ENCODE measurements around the gene MPST. TPM values are rescaled to one million over a fixed set of nuclear protein-coding genes. Genes with fewer than 3 reads are reported as not detected.

MPST gene
- total RNA-seq, 1 donor from 2014 or later = 19.5 TPM

- intact Hi-C loops (cut with micrococcal nuclease) = loop anchor here (1.0 kb wide), 3 partner anchors 262 to 498 kb away; no protein-coding TSS in a partner anchor
Observed at GRCh38 chr22:37043828-37044538, 24.4 kb downstream of the MPST start.

GRCh38 chr22:37044634-37045625, 25.4 kb downstream of the MPST start:
- intact Hi-C loops (cut with micrococcal nuclease) = loop anchor here (1.0 kb wide), 3 partner anchors 263 to 499 kb away; no protein-coding TSS in a partner anchor

GRCh38 chr22:37045958-37046357, 26.4 kb downstream of the MPST start:
- intact Hi-C loops (cut with micrococcal nuclease) = loop anchor here (1.0 kb wide), 1 partner anchor 152 kb away; no protein-coding TSS in a partner anchor

- intact Hi-C loops (cut with micrococcal nuclease) = loop anchor here (1.0 kb wide), 1 partner anchor 152 kb away; no protein-coding TSS in a partner anchor
Observed at GRCh38 chr22:37046589-37046988, 27.0 kb downstream of the MPST start.

GRCh38 chr22:37047006-37047405, 27.5 kb downstream of the MPST start:
- intact Hi-C loops (cut with micrococcal nuclease) = no loop called here

GRCh38 chr22:37048133-37048532, 28.6 kb downstream of the MPST start:
- intact Hi-C loops (cut with micrococcal nuclease) = no loop called here

- intact Hi-C loops (cut with micrococcal nuclease) = no loop called here
Observed at GRCh38 chr22:37049224-37049623, 29.7 kb downstream of the MPST start.

- intact Hi-C loops (cut with micrococcal nuclease) = loop anchor here (1.0 to 5.0 kb wide), 3 partner anchors 28 to 148 kb away; no protein-coding TSS in a partner anchor
Observed at GRCh38 chr22:37050913-37051312, 31.4 kb downstream of the MPST start.

GRCh38 chr22:37051391-37052385, 32.1 kb downstream of the MPST start, which contains the start of gene KCTD17:
Gene KCTD17, plus strand, starts transcription at chr22:37051742. Its CDS starts 19 bp downstream, at chr22:37051761.
- intact Hi-C loops (cut with micrococcal nuclease) = loop anchor here (1.0 to 5.0 kb wide), 3 partner anchors 28 to 148 kb away; no protein-coding TSS in a partner anchor

GRCh38 chr22:37052386-37053309, 33.1 kb downstream of the MPST start:
- intact Hi-C loops (cut with micrococcal nuclease) = loop anchor here (5.0 kb wide), 1 partner anchor 75 kb away; no protein-coding TSS in a partner anchor

GRCh38 chr22:37053310-37054055, 33.9 kb downstream of the MPST start:
- intact Hi-C loops (cut with micrococcal nuclease) = loop anchor here (5.0 kb wide), 1 partner anchor 76 kb away; no protein-coding TSS in a partner anchor

GRCh38 chr22:37054056-37054395, 34.5 kb downstream of the MPST start:
- intact Hi-C loops (cut with micrococcal nuclease) = loop anchor here (5.0 kb wide), 1 partner anchor 77 kb away; no protein-coding TSS in a partner anchor

GRCh38 chr22:37054600-37055365, 35.2 kb downstream of the MPST start:
- intact Hi-C loops (cut with micrococcal nuclease) = loop anchor here (5.0 kb wide), 1 partner anchor 77 kb away; no protein-coding TSS in a partner anchor

- intact Hi-C loops (cut with micrococcal nuclease) = no loop called here
Observed at GRCh38 chr22:37056246-37056645, 36.7 kb downstream of the MPST start.

GRCh38 chr22:37057226-37057625, 37.7 kb downstream of the MPST start:
- intact Hi-C loops (cut with micrococcal nuclease) = no loop called here

- intact Hi-C loops (cut with micrococcal nuclease) = no loop called here
Observed at GRCh38 chr22:37057796-37058510, 38.4 kb downstream of the MPST start.

Measured in T-helper 1 cell treated with Interleukin-12 subunit alpha and Interleukin-12 subunit beta and Interleukin-4 antibody, amounts not matched to agents 30 ng/mL and 1 ng/mL, for 36 hours (primary cell).